K562 (cell line): ENCODE measurements around the gene CDC23. TPM values are rescaled to one million over a fixed set of nuclear protein-coding genes. Genes with fewer than 3 reads are reported as not detected.
A peak's percentile ranks its signal among the peaks of the same experiment; 100 is the strongest.

ENCODE experiments used
- CHD2 ChIP-seq: IDR thresholded peaks from 2 replicates; pipeline ENCODE4 v1.6.1; 2011; ENCODE audit warnings: low read depth, low read length
- EHMT2 ChIP-seq: fragments of 450-650 bp; IDR thresholded peaks from 2 replicates; pipeline ENCODE4 v1.6.1; 2018; ENCODE audit warnings: antibody characterized with exemption
- FIP1L1 ChIP-seq: fragments of 200-400 bp; formaldehyde crosslinking; IDR thresholded peaks from 2 replicates; pipeline ENCODE4 v1.6.1; 2018; ENCODE audit warnings: mild to moderate bottlenecking, low read depth, low read length; ENCODE audit not compliant: poor library complexity, severe bottlenecking
- GTF2B ChIP-seq: IDR thresholded peaks from 2 replicates; pipeline ENCODE4 v1.6.1; 2011; ENCODE audit not compliant: insufficient read length; ENCODE audit errors: extremely low read depth
- JUND ChIP-seq, 2 experiments: IDR thresholded peaks; 2 replicates in 1 of 2; 3 replicates in 1 of 2; pipeline ENCODE4 v1.6.1; 2011; ENCODE audit warnings: borderline replicate concordance in 2 of 2, low read depth in 2 of 2, low read length in 2 of 2, improper control_type of control experiment in 1 of 2, missing biosample characterization in 1 of 2, missing genetic modification characterization in 1 of 2, missing genetic modification reagents in 1 of 2
- KLF10 ChIP-seq: fragments of 250-450 bp; sonication (Bioruptor Pico); IDR thresholded peaks from 2 replicates; pipeline ENCODE4 v1.6.1; 2021; ENCODE audit warnings: matching md5 sums
- MTA3 ChIP-seq: fragments of 450-650 bp; formaldehyde crosslinking; IDR thresholded peaks from 2 replicates; pipeline ENCODE4 v1.6.1; 2017; ENCODE audit warnings: mild to moderate bottlenecking, borderline replicate concordance
- NFRKB ChIP-seq: fragments of 450-650 bp; IDR thresholded peaks from 2 replicates; pipeline ENCODE4 v1.6.1; 2016; ENCODE audit warnings: low read depth
- PHB2 ChIP-seq: fragments of 450-650 bp; IDR thresholded peaks from 2 replicates; pipeline ENCODE4 v1.6.1; 2017; ENCODE audit warnings: low read depth
- PHF21A ChIP-seq: fragments of 450-650 bp; IDR thresholded peaks from 2 replicates; pipeline ENCODE4 v1.6.1; 2017; ENCODE audit warnings: low read depth, borderline replicate concordance
- POLR2AphosphoS2 ChIP-seq: IDR thresholded peaks from 2 replicates; pipeline ENCODE4 v1.6.1; 2012; ENCODE audit warnings: low read length, improper control_type of control experiment
- PREB ChIP-seq: sonication (generic); formaldehyde crosslinking; IDR thresholded peaks from 2 replicates; pipeline ENCODE4 v1.8.1; 2023; ENCODE audit warnings: mild to moderate bottlenecking, missing genetic modification reagents
- SETDB1 ChIP-seq: IDR thresholded peaks from one replicate; pipeline ENCODE4 v1.6.1; 2012; ENCODE audit warnings: low read length, control low read depth, inconsistent platforms
- SLC30A9 ChIP-seq: fragments of 250-450 bp; sonication (Bioruptor Pico); IDR thresholded peaks from 2 replicates; pipeline ENCODE4 v1.8.0; 2022; ENCODE audit warnings: mild to moderate bottlenecking, moderate library complexity
- SMAD1 ChIP-seq: fragments of 150-350 bp; IDR thresholded peaks from 2 replicates; pipeline ENCODE4 v1.6.1; 2014; ENCODE audit warnings: low read length, low read depth; ENCODE audit not compliant: partially characterized antibody
- SMAD2 ChIP-seq: fragments of 150-350 bp; IDR thresholded peaks from 2 replicates; pipeline ENCODE4 v1.6.1; 2014; ENCODE audit warnings: low read depth, mild to moderate bottlenecking, low read length
- SREBF1 ChIP-seq: fragments of 150-350 bp; IDR thresholded peaks from 2 replicates; pipeline ENCODE4 v1.6.1; 2014; ENCODE audit warnings: antibody characterized with exemption, low read depth, low read length, borderline replicate concordance
- TOE1 ChIP-seq, 2 experiments: fragments of 450-650 bp in 1 of 2; sonication (generic) in 1 of 2; formaldehyde crosslinking in 1 of 2; IDR thresholded peaks; 2 replicates each; pipeline versions ENCODE4 v1.7.1 to v1.8.0; 2016 to 2022; ENCODE audit warnings: borderline replicate concordance in 2 of 2, mild to moderate bottlenecking in 2 of 2, antibody characterized with exemption in 1 of 2, inconsistent platforms in 1 of 2, low read depth in 1 of 2, missing genetic modification reagents in 1 of 2, moderate library complexity in 1 of 2
- XRCC5 ChIP-seq: fragments of 200-400 bp; formaldehyde crosslinking; IDR thresholded peaks from 2 replicates; pipeline ENCODE4 v1.6.1; 2017; ENCODE audit warnings: low read depth, mild to moderate bottlenecking, low read length
- ZZZ3 ChIP-seq: fragments of 450-650 bp; IDR thresholded peaks from 2 replicates; pipeline ENCODE4 v1.6.1; 2016; ENCODE audit warnings: antibody characterized with exemption, mild to moderate bottlenecking, moderate library complexity
- polyA plus RNA-seq, 8 experiments: library from polyadenylated mRNA; depleted of rRNA in 4 of 8; stranded (reverse) in 5 of 8; unstranded in 3 of 8; fragments of >200 nt; fragmentation: Nextera tagmentation in 2 of 8; fragmentation: Illumina TruSeq in 1 of 8; extraction: Ambion mirVana in 2 of 8; extraction: Trizol in 1 of 8; gene quantifications; 2 replicates each; pipeline versions ENCODE4 v1.2.1 to v1.2.3, GENCODE V29; 2011 to 2014; ENCODE audit warnings: inconsistent platforms in 1 of 8, missing spikeins in 1 of 8
- total RNA-seq, 7 experiments: library from RNA; depleted of rRNA in 6 of 7; stranded (reverse); fragments of >200 nt in 6 of 7; fragmentation: Illumina TruSeq in 2 of 7; extraction: Trizol in 2 of 7; gene quantifications; 2 replicates each; pipeline versions ENCODE4 v1.2.1 to v1.2.3, GENCODE V29; 2011 to 2021; ENCODE audit warnings: low replicate concordance in 1 of 7
- TF ChIP-seq, protein P1 (sequence below): fragments of 450-650 bp; IDR thresholded peaks from 2 replicates; pipeline ENCODE4 v1.7.1; 2018; ENCODE audit warnings: mild to moderate bottlenecking, low read depth; ENCODE audit not compliant: partially characterized antibody
- TF ChIP-seq, protein P2 (sequence below): fragments of 250-450 bp; sonication (Bioruptor Pico); IDR thresholded peaks from 2 replicates; pipeline ENCODE4 v1.8.0; 2021; ENCODE audit warnings: borderline replicate concordance, mild to moderate bottlenecking, moderate library complexity; ENCODE audit not compliant: poor library complexity, severe bottlenecking

The CDC23 gene
- total and polyA plus RNA-seq, 9 of the 15 experiments (the other 6 are each of a cell fraction or from before 2014, with no cell fraction given) = 34.5 to 157 (median 65.5) TPM

DNA sequence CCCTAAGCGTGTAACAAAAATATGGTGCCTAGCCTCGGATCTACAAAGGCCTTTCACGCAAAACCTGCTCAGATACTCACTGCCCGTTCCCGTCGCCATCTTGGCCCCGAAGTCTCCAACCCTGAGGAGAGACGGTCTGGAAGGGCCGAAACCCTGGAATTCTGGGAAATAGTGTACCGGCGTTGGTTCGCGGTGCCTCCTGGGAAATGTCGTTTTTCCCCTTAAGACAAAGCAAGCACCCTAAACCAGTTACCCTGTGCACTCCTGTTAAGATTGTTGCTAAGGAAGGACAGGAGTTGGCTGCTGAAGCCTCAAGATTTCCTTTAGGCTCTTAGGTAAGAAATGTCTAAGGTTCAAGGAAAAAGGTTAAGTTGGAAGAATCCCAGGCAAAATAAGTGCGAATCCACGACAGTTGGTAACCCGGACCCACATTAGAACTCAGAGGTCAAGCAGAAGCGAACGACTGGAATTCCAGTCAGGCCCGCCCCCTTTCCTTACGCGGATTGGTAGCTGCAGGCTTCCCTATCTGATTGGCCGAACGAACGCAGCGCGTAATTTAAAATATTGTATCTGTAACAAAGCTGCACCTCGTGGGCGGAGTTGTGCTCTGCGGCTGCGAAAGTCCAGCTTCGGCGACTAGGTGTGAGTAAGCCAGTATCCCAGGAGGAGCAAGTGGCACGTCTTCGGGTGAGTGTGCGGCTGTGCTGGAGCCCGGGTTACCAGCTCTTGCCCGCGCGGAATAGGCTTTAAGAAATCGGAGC, 34.4 kb downstream of the CDC23 start, which contains the start of the genes BRD8 and KIF20A (continued):
- TF ChIP-seq KLF10 = no peak
- TF ChIP-seq, protein P1, sequence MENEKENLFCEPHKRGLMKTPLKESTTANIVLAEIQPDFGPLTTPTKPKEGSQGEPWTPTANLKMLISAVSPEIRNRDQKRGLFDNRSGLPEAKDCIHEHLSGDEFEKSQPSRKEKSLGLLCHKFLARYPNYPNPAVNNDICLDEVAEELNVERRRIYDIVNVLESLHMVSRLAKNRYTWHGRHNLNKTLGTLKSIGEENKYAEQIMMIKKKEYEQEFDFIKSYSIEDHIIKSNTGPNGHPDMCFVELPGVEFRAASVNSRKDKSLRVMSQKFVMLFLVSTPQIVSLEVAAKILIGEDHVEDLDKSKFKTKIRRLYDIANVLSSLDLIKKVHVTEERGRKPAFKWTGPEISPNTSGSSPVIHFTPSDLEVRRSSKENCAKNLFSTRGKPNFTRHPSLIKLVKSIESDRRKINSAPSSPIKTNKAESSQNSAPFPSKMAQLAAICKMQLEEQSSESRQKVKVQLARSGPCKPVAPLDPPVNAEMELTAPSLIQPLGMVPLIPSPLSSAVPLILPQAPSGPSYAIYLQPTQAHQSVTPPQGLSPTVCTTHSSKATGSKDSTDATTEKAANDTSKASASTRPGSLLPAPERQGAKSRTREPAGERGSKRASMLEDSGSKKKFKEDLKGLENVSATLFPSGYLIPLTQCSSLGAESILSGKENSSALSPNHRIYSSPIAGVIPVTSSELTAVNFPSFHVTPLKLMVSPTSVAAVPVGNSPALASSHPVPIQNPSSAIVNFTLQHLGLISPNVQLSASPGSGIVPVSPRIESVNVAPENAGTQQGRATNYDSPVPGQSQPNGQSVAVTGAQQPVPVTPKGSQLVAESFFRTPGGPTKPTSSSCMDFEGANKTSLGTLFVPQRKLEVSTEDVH = peak; percentile 61
- TF ChIP-seq SREBF1 = peak; percentile 43; the same call in 1 of the 2 replicates
- TF ChIP-seq TOE1 (IDR thresholded peaks at IDR 0.05; ENCODE audit: borderline replicate concordance) = no peak; the same call in 1 of the 2 replicates
- no peak for TF ChIP-seq TOE1 (CRISPR knock-in tag; IDR thresholded peaks at IDR 0.05; ENCODE audit: borderline replicate concordance, low read depth)
- no peak; the same call in 1 of the 2 replicates for TF ChIP-seq MTA3
- no peak for TF ChIP-seq ZZZ3
- no peak for TF ChIP-seq SETDB1
- TF ChIP-seq SMAD1 = peak; percentile 94
- TF ChIP-seq NFRKB = peak; percentile 98
- peak; percentile 85; the same call in 1 of the 2 replicates for TF ChIP-seq POLR2AphosphoS2
- no peak for TF ChIP-seq PHB2
- TF ChIP-seq GTF2B = peak; percentile 37
- no peak; the same call in none of the 2 replicates for TF ChIP-seq XRCC5
- no peak for TF ChIP-seq SMAD2
- TF ChIP-seq EHMT2 = no peak
- no peak for TF ChIP-seq PREB (CRISPR knock-in tag)
- TF ChIP-seq SLC30A9 (CRISPR knock-in tag) = no peak
- TF ChIP-seq FIP1L1 = no peak
- TF ChIP-seq PHF21A = no peak
- TF ChIP-seq CHD2 = no peak
- TF ChIP-seq, protein P2, sequence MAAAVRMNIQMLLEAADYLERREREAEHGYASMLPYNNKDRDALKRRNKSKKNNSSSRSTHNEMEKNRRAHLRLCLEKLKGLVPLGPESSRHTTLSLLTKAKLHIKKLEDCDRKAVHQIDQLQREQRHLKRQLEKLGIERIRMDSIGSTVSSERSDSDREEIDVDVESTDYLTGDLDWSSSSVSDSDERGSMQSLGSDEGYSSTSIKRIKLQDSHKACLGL (CRISPR knock-in tag) = peak; percentile 92
- TF ChIP-seq JUND (IDR thresholded peaks at IDR 0.05; ENCODE audit: borderline replicate concordance, low read depth, low read length) = peak; percentile 36; the same call in 1 of the 2 replicates
- TF ChIP-seq JUND (tag; IDR thresholded peaks at IDR 0.05; ENCODE audit: borderline replicate concordance, low read depth, low read length) = no peak; the same call in 1 of the 3 replicates
